Measurements from ENCODE around the gene NT5DC4. TPM values are rescaled to one million over a fixed set of nuclear protein-coding genes. Genes with fewer than 3 reads are reported as not detected.

NT5DC4 gene
- total RNA-seq, 1 experiment from 2014 or later: not detected

- ChIA-PET POLR2A (no interaction called here), CTCF (interaction anchor here (0.5 to 9.7 kb wide), 7 partner anchors 19 to 211 kb away, joined by 3 to 210 read pairs (median 4); no protein-coding TSS in a partner anchor)
- Mint-ChIP-seq H3K36me3 (ENCODE audit: insufficient read depth, unreplicated experiment) (no peaks in the 10 kb centered on the region), H3K27ac (ENCODE audit: low read depth, unreplicated experiment) (no peak overlapping the region), H3K4me1 (ENCODE audit: insufficient read depth, unreplicated experiment) (no peaks in the 10 kb centered on the region), H3K27me3 (ENCODE audit: insufficient read depth, unreplicated experiment) (no peaks in the 10 kb centered on the region), H3K4me3 (ENCODE audit: unreplicated experiment) (no peak overlapping the region), H3K9me3 (ENCODE audit: unreplicated experiment) (no peaks in the 10 kb centered on the region)
- no peak for TF ChIP-seq CTCF (IDR thresholded peaks at IDR 0.05; ENCODE audit: unreplicated experiment)
- BruUV-seq (replicated peaks): no TSS peak
- intact Hi-C loops (cut with micrococcal nuclease): no loop called here
- no peak for DNase-seq (ENCODE audit: unreplicated experiment)
These were observed 10.0 kb downstream of the NT5DC4 start for GRCh38 chr2:112730791-112731190.

GRCh38 chr2:112731479-112731878, 10.7 kb downstream of the NT5DC4 start:
- no TSS peak for BruUV-seq (replicated peaks)

GRCh38 chr2:112733456-112733855, 12.6 kb downstream of the NT5DC4 start:
- ChIA-PET POLR2A (interaction anchor here (1.2 to 1.4 kb wide), 2 partner anchors 11 to 86 kb away, joined by 4 to 7 read pairs; no protein-coding TSS in a partner anchor), CTCF (interaction anchor here (1.4 kb wide), 1 partner anchor 9 kb away, joined by 3 read pairs; no protein-coding TSS in a partner anchor)
- intact Hi-C loops (cut with micrococcal nuclease): no loop called here
- Mint-ChIP-seq H3K36me3 (ENCODE audit: insufficient read depth, unreplicated experiment) (no peaks in the 10 kb centered on the region), H3K4me3 (ENCODE audit: unreplicated experiment) (no peak overlapping the region), H3K9me3 (ENCODE audit: unreplicated experiment) (no peaks in the 10 kb centered on the region), H3K27ac (ENCODE audit: low read depth, unreplicated experiment) (no peak overlapping the region), H3K27me3 (ENCODE audit: insufficient read depth, unreplicated experiment) (no peaks in the 10 kb centered on the region), H3K4me1 (ENCODE audit: insufficient read depth, unreplicated experiment) (no peaks in the 10 kb centered on the region)
- BruUV-seq (replicated peaks): no TSS peak
- DNase-seq (ENCODE audit: unreplicated experiment): no peak
- TF ChIP-seq CTCF (IDR thresholded peaks at IDR 0.05; ENCODE audit: unreplicated experiment): no peak

More at GRCh38 chr2:112731479-112731878, 10.7 kb downstream of the NT5DC4 start:
- Mint-ChIP-seq H3K27ac (ENCODE audit: low read depth, unreplicated experiment) (no peak overlapping the region), H3K36me3 (ENCODE audit: insufficient read depth, unreplicated experiment) (no peaks in the 10 kb centered on the region), H3K27me3 (ENCODE audit: insufficient read depth, unreplicated experiment) (no peaks in the 10 kb centered on the region), H3K4me1 (ENCODE audit: insufficient read depth, unreplicated experiment) (no peaks in the 10 kb centered on the region), H3K9me3 (ENCODE audit: unreplicated experiment) (no peaks in the 10 kb centered on the region), H3K4me3 (ENCODE audit: unreplicated experiment) (no peak overlapping the region)
- no peak for TF ChIP-seq CTCF (IDR thresholded peaks at IDR 0.05; ENCODE audit: unreplicated experiment)
- intact Hi-C loops (cut with micrococcal nuclease): no loop called here
- POLR2A ChIA-PET: no interaction called here
- DNase-seq (ENCODE audit: unreplicated experiment): no peak
- CTCF ChIA-PET: interaction anchor here (0.6 to 9.7 kb wide), 5 partner anchors 92 to 211 kb away, joined by 3 to 210 read pairs (median 5); no protein-coding TSS in a partner anchor

GRCh38 chr2:112733871-112734270, 13.1 kb downstream of the NT5DC4 start:
- ChIA-PET CTCF (interaction anchor here (1.0 to 1.4 kb wide), 2 partner anchors 9 to 16 kb away, joined by 3 read pairs; no protein-coding TSS in a partner anchor), POLR2A (interaction anchor here (1.2 to 1.4 kb wide), 2 partner anchors 11 to 87 kb away, joined by 4 to 7 read pairs; no protein-coding TSS in a partner anchor)
- no TSS peak for BruUV-seq (replicated peaks)
- no peak overlapping the region for H3K4me3 Mint-ChIP-seq (ENCODE audit: unreplicated experiment)
- H3K27me3 Mint-ChIP-seq (ENCODE audit: insufficient read depth, unreplicated experiment): no peaks in the 10 kb centered on the region
- intact Hi-C loops (cut with micrococcal nuclease): no loop called here
- H3K9me3 Mint-ChIP-seq (ENCODE audit: unreplicated experiment): no peaks in the 10 kb centered on the region
- H3K4me1 Mint-ChIP-seq (ENCODE audit: insufficient read depth, unreplicated experiment): no peaks in the 10 kb centered on the region
- H3K27ac Mint-ChIP-seq (ENCODE audit: low read depth, unreplicated experiment): no peak overlapping the region
- TF ChIP-seq CTCF (IDR thresholded peaks at IDR 0.05; ENCODE audit: unreplicated experiment): no peak
- DNase-seq (ENCODE audit: unreplicated experiment): no peak
- no peaks in the 10 kb centered on the region for H3K36me3 Mint-ChIP-seq (ENCODE audit: insufficient read depth, unreplicated experiment)

All from MCF 10A (cell line).